Stimulated activated CD4-positive, alpha-beta T cell treated with anti-CD3 and anti-CD28 coated beads, Interleukin-1b, Interleukin-23, amount 100 ng/mL, for 24 hours (primary cell): ENCODE measurements around the gene GM2A.

Source experiments
- DNase-seq, 4 experiments: peaks; one replicate each; pipeline ENCODE4 v3.0.0-alpha.2; 2020; ENCODE audit warnings: low read depth in 4 of 4, low spot score in 1 of 4

GM2A gene

DNA sequence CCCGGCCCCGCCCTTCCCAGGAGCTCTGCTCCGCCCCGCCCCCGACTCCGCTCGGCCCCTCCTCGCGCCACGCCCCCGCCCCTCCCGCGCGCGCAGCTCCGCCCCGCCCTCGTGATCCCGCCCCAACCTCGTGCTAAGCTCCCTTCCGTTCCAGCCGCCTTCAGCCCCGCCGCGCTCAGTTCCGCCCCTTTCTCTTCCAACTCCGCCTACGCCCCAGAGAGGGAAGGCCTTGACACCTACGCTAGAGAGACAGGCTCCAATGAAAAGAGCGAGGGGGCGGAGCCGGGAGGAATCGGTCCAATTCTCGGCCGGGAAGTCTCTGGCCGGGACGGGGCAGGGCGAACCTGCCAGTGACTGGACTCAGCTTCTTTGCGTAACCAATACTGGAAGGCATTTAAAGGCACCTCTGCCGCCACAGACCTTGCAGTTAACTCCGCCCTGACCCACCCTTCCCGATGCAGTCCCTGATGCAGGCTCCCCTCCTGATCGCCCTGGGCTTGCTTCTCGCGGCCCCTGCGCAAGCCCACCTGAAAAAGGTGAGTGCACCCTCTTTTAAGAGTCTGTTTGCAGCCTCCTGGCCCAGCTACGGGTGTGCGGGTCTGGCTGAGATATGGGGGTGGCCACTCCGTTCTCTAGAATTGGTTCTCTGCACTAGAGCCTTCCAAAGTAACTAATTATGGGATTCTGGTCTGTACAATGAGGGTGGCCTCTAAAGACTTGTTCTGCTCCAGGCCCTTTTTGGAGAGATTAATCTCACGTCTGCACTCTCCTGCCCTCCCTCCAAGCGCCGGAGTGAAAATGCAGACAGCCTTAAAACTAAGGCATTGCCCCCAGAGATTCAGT is at the start of gene GM2A:
GM2A (plus strand) TSS at position 424 of the 843 bp plus-strand sequence; CDS start at position 456, 32 bp downstream.
- DNase-seq = peak; percentile 97 to 99 (median 98)

- no peak for DNase-seq
Observed at GRCh38 chr5:151204051-151204450, 48.9 kb upstream of the GM2A start.

- DNase-seq = no peak
Observed at GRCh38 chr5:151205411-151205810, 47.6 kb upstream of the GM2A start.

DNA sequence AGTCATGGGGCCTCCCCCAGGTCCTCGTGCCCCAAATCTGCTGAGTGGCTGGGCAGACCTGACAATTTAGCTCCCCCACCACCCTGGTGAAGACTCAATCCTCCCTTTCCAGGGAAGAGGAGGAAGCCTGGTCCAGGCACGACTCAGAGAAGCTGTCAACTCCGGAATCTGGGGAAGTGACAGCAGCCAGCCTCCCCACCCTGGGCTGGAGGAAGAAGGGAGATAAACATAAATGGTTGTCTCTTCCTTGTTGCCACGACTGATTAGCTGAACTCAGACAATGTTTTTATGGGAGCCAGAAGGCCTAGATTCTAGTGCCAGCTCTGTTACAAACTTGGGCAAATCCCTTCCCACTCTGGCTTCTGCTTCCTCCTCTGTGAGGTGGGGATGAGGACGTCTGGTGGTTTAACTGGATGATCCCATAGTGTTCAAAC is 44.5 kb upstream of the GM2A start:
- DNase-seq = no peak

- no peak for DNase-seq
Observed at GRCh38 chr5:151212406-151212798, 40.6 kb upstream of the GM2A start.

- peak in 3 of 4 experiments; percentile 57 to 80 (median 68) for DNase-seq
Observed at GRCh38 chr5:151213803-151214613, 39.0 kb upstream of the GM2A start.

DNA sequence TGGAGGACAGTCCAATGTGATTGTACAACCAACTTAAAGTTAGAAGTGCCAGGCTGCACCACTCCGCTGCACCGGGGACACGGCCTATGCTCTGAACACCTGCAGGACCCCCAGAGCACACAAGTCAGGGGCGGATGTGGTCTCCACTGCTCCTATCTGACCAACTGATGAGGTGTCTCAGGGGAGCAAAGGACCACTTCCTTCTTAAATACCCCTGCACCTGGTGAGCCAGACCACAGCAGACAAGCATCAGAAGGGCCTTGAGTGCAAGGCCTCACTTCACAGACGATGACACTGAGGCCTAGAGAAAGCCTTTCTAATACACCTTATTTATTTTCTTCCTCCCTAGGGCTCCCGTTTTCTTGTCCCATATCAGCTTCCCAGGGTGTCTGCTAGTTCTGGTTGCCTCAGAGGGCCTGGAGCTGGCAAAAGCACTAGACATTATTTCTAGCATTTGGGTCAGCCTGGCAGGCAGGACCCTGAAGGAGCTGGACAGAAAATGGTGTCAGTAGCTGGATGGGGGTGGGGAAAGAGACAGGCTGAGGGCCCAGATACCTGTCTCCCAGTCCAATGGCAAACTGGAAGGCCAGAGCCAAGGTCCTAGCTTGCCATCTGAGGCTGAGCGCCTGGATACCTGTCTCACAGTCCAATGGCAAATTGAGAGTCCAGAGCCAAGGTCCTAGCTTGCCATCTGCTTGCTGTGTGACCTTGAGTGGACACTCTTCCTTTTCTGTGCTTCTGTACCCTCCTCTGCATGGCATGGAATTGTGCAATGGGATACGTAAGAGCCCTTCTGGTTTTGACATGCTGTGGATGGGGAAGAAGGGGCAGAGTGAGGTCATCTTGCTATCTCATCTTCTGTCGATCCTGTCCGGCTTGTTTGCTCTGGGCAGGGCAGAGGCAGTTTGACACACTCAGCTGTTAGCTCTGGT is 38.1 kb upstream of the GM2A start:
- no peak for DNase-seq

DNA sequence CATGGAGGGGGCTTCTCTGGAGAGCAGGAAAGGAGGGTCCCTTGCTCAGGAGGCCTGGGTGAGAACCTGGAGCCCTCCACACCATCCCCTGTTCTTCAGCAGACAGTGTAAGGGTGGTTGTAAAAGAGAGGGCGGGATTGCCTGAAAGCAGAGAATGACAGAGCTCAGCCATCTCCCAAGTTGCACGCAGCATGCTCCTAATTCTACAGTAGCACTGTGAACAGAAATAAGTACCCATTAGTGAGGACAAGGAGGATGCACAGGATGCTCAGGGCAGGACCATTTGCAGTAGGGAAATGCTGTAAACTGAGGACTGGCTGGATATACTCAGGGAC is 37.5 kb upstream of the GM2A start:
- DNase-seq = no peak

DNA sequence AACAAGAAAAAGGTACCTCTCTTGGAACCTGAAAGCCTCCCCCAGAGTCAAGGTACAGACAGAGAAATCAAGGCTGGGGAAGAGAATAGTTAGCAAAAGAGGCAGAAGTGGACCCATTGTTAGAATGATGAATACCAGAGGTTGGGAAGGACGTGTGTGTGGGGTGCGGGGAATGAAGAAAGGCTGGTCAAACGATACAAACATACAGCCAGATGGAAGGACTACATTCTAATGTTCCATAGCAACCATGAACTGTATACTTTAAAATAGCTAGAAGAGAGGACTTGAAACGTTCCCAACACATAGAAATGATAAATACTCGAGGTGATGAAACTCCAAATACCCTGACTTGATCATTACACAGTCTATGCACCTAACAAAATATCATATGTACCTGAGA is 36.2 kb upstream of the GM2A start:
- no peak for DNase-seq

DNA sequence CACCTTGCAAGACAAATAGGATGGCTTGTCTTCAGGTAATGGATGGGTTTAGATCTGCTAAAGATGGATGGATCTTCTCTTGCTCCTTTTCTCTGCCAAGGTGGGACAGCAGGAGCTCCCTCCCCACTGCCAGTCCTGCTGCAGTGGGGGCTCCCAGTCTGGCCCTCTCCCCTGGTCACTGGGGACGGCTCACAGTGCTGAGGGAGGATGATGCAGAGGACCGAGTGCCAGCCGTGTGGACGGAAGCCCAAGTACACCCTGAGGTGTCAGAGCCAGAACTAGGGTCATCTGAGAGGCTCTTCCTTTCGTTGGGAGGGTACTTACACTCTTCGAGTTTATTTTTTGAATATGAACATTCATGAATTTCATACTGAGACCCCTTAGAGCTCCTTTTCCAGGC is 34.8 kb upstream of the GM2A start:
- DNase-seq = no peak

GRCh38 chr5:151219138-151219537 is 33.8 kb upstream of the GM2A start:
- DNase-seq = no peak

DNA sequence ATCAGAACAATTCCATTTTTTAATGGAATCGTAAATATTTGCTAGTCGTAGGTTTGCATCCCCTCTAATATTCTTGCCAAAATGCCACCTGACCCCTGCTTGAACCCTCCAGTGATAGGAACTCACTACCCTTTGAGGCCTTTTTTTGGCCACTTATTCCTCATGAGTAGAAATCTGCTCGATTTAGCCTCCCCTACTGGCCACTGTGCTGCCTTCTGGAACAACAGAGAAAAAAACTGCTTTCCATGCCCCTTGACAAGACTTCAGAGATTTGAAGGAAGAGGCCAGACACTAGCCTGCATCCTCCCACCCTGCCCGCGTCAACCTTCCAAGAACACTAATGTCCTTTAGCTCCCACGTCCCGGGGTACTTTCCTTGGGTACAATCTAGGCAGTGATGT is 33.2 kb upstream of the GM2A start:
- DNase-seq = no peak

GRCh38 chr5:151221574-151221973 is 31.4 kb upstream of the GM2A start:
- DNase-seq = no peak

- no peak for DNase-seq
Observed at GRCh38 chr5:151222054-151222789, 30.8 kb upstream of the GM2A start.

- peak in 1 of 4 experiments; percentile 41 for DNase-seq
Observed at GRCh38 chr5:151222790-151223446, 30.1 kb upstream of the GM2A start.

GRCh38 chr5:151223447-151224264 is 29.3 kb upstream of the GM2A start, which contains the start of gene CCDC69:
TSS of gene CCDC69 (minus strand) at chr5:151224092. CDS start at chr5:151223970, 122 bp downstream.
- peak in 1 of 4 experiments; percentile 52 for DNase-seq

DNA sequence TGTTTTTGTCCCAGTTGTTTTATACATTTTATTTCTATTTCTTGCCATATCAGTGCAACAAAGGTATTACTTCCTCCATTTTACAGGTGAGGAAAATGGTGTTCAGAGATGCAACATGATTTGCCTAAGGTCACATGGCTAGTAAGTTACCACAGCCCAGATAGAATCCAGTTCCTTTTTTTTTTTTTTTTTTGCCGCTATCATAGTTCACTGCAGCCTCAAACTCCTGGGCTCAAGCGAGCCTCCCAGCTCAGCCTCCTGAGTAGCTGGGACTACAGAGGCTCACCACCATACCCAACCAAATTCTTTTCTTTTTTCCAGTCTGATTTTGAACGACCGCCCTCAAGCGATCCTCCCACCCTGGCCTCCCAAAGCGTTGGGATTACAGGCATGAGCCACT is 28.6 kb upstream of the GM2A start:
- no peak for DNase-seq

DNA sequence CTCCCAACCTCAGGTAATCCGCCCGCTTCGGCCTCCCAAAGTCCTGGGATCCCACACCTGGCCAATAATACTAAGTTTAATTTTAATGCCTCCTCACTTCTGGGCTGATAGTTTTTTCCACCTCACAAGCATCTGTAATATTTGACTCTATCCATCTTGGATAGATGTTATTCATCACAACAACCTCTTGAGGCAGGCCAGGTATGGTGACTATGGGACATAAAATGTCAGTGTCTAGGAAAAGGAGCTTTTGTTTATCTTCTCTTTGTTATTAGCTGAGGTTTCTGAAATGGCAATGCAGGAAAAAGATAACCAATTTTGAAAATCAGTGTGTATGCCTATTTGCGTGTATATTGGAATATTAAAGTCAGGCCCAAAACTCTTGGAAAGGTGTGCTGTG is 27.9 kb upstream of the GM2A start:
- DNase-seq = no peak

DNA sequence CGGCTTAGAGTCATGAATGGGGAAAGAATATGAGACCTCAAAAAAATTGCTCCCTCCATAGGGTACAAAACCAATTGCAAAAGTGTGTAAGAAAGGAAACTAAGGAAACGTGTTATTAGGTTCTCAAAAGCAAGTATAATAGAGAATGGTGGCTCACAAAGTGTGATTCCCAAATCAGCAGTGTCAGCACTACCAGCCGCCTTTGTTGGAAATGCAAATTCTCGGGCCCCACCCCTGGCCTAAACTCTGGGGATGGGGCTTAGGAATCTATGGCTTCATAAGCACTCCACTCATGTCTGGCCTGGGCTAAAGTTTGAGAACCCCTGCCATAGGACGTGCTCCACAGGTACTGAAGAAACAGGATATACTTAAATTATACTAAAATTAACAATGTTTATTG is 27.5 kb upstream of the GM2A start:
- DNase-seq = no peak
